ENCODE data around the gene XRCC3. TPM values are rescaled to one million over a fixed set of nuclear protein-coding genes. Genes with fewer than 3 reads are reported as not detected.

XRCC3 gene
- total RNA-seq, 1 experiment from 2014 or later = 46.7 TPM

GRCh38 chr14:103711516-103712431 is 3.5 kb downstream of the XRCC3 start:
- DNase-seq (ENCODE audit: low spot score) (no peak), ATAC-seq (no peak)
- H3K9me3 Mint-ChIP-seq = no peaks in the 10 kb centered on the region
- TF ChIP-seq CREM (CRISPR knock-in tag; IDR thresholded peaks at IDR 0.05) = no peak
- TF ChIP-seq FOXK1 (CRISPR knock-in tag; IDR thresholded peaks at IDR 0.05) = no peak
- TF ChIP-seq HMGXB4 (CRISPR knock-in tag; IDR thresholded peaks at IDR 0.05) = 0 out of 2 replicates have a peak, but pooled peaks have one; percentile 14
- peaks cover 16% of the 10 kb centered on the region for H3K36me3 Mint-ChIP-seq
- ChIA-PET CTCF (interaction anchor here (1.4 kb wide), 1 partner anchor 174 kb away, joined by 3 read pairs; no protein-coding TSS in a partner anchor), POLR2A (no interaction called here)
- H3K27me3 Mint-ChIP-seq (ENCODE audit: low read depth) = peaks cover 2% of the 10 kb centered on the region; the same call in 1 of the 2 replicates
- H3K4me3 Mint-ChIP-seq = no peak overlapping the region
- peak overlapping the region; percentile 45; the same call in 1 of the 2 replicates for H3K27ac Mint-ChIP-seq
- H3K4me1 Mint-ChIP-seq = peaks cover 26% of the 10 kb centered on the region

- peak overlapping the region; percentile 64 for H3K27ac Mint-ChIP-seq
- H3K27me3 Mint-ChIP-seq (ENCODE audit: low read depth) = peaks cover 2% of the 10 kb centered on the region; the same call in 1 of the 2 replicates
- H3K4me1 Mint-ChIP-seq = peaks cover 23% of the 10 kb centered on the region
- CTCF ChIA-PET = interaction anchor here (1.4 kb wide), 1 partner anchor 175 kb away, joined by 3 read pairs; no protein-coding TSS in a partner anchor
- TF ChIP-seq GTF2I (CRISPR knock-in tag; conservative IDR thresholded peaks at IDR 0.05) (no peak), ELF4 (CRISPR knock-in tag; IDR thresholded peaks at IDR 0.05; ENCODE audit: low read depth) (no peak), ARID4B (CRISPR knock-in tag; IDR thresholded peaks at IDR 0.05; ENCODE audit: borderline replicate concordance) (no peak), ZNF219 (CRISPR knock-in tag; IDR thresholded peaks at IDR 0.05; ENCODE audit: borderline replicate concordance) (no peak), NR2C2 (CRISPR knock-in tag; IDR thresholded peaks at IDR 0.05) (no peak), ZNF138 (CRISPR knock-in tag; conservative IDR thresholded peaks at IDR 0.05) (no peak), ZNF121 (CRISPR knock-in tag; IDR thresholded peaks at IDR 0.05) (no peak), JUN (CRISPR knock-in tag; IDR thresholded peaks at IDR 0.05) (no peak), ATF6 (CRISPR knock-in tag; IDR thresholded peaks at IDR 0.05) (no peak), ZNF671 (CRISPR knock-in tag; IDR thresholded peaks at IDR 0.05) (no peak), E2F4 (CRISPR knock-in tag; IDR thresholded peaks at IDR 0.05; ENCODE audit: borderline replicate concordance, low read depth) (no peak), NFE2L1 (CRISPR knock-in tag; IDR thresholded peaks at IDR 0.05) (no peak), NFATC4 (CRISPR knock-in tag; IDR thresholded peaks at IDR 0.05) (no peak), ZMAT4 (CRISPR knock-in tag; IDR thresholded peaks at IDR 0.05) (no peak), HMGA2 (CRISPR knock-in tag; IDR thresholded peaks at IDR 0.05) (no peak), GABPB1 (CRISPR knock-in tag; IDR thresholded peaks at IDR 0.05) (no peak), ZNF416 (CRISPR knock-in tag; IDR thresholded peaks at IDR 0.05) (no peak), E2F1 (CRISPR knock-in tag; IDR thresholded peaks at IDR 0.05) (no peak)
- peaks cover 16% of the 10 kb centered on the region for H3K36me3 Mint-ChIP-seq
- POLR2A ChIA-PET = no interaction called here
- no peak overlapping the region; the same call in 1 of the 2 replicates for H3K4me3 Mint-ChIP-seq
- DNase-seq (ENCODE audit: low spot score) = no peak
- H3K9me3 Mint-ChIP-seq = no peaks in the 10 kb centered on the region
- no peak for ATAC-seq
Observed at GRCh38 chr14:103710771-103711377, 4.4 kb downstream of the XRCC3 start.

Data from WTC11 (cell line).